HG03442 (cell line): ENCODE measurements around the gene ATP6V0A4.

Experiments
- ATAC-seq: cut with Tn5 transposase; IDR thresholded peaks from one replicate; pipeline ENCODE4 v1.9.1; 2021; ENCODE audit warnings: mild to moderate bottlenecking, moderate library complexity; ENCODE audit not compliant: unreplicated experiment

The ATP6V0A4 gene

DNA sequence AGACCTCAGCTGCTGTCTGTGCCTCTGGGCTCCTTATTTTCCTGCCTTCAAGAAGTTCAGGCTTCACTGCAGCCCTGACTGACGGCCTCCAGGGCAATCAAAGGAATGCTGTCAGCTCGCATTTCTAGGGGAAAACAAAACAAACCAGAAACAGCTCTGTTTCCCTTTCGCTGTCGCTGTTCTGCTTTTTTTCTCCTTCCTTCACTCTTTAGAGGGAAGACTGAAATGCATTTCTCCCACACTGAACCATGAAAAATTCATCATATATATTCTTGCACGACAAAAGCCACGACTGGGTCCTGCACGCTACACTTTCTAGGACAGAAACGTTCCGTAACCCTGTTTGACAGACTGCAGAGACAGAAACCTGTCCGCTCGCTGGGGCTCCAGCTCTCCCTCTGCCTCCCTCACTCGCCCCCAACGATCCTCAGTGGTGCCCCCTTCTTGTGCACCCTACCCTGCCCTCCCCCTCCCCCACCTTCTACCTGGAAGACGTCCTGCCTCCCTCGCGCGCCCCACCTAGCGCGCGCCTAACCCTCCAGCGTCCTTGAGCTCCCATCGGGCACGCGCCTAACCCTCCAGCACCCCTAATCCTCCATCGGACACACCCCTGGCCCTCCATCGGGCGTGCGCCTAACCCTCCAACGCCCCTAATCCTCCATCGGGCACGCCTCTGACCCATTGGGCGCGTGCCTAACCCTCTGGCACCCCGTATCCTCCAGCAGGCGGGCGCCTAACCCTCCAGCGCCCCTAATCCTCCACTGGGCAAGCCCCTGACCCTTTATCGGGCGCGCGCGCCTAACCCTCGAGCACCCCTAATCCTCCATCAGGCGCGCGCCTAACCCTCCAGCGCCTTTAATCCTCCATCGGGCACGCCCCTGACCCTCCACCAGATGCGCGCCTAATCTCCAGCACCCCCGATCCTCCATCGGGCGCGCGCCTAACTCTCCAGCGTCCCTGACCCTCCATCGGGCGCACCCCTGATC is 134.0 kb downstream of the ATP6V0A4 start:
- ATAC-seq = no peak

DNA sequence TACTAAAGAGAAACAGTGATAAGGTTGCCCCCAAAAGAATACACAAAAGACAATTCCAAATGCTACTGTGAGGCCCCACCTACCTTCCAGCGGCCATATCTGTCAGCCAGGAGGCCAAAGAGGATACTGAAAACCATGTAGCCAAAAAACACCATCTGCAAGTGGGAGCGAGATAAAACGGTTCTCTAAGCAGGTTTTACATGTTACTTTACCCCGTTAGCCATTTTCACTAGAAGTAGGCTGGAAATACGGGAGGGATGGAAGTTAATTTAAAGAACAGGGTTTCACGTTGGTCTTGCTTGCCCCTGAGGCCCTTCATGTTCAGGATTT is 135.0 kb downstream of the ATP6V0A4 start:
- ATAC-seq = no peak

DNA sequence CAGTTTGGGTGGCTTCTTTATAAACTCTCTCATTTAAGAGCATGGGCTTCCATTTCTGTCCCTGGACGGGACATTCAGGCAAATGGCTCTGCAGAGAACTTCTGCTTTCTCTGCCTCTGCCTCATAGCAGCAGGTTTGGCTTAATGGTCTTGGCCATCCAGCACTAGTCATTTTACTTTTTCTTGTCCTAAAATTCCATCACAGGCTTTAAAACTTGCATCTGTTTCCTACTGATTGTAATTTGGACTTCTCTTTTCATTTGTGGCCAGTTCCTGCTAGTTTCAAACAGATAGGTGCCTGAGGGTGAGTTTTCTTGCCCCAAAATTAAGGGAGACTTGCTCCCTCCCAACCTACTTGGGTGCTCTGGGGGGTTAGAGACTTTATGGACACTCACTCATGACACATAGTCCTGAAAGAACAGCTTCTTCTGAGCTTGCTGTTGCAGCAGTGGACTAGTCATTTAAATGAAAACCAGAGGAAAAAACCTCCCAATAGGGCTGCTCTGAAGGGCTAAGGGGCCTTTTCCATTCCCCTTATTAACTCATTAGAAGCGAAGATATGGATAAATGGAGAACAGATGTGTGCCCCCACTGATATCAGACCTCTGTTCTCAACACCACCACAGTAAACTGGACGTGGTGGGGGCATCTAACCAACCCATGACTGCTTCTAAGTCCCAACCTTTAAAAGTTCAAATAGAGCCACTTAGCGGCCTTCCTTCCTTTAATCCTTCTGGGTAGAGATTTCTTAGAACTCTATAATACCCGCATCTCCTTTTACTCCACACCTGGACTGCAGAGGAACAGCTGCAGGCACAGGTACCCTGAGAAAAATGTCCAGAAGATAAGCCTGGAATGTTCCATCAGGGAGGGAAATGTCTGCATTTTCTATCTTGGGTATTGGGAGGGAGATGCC is 135.7 kb downstream of the ATP6V0A4 start:
- ATAC-seq = no peak

DNA sequence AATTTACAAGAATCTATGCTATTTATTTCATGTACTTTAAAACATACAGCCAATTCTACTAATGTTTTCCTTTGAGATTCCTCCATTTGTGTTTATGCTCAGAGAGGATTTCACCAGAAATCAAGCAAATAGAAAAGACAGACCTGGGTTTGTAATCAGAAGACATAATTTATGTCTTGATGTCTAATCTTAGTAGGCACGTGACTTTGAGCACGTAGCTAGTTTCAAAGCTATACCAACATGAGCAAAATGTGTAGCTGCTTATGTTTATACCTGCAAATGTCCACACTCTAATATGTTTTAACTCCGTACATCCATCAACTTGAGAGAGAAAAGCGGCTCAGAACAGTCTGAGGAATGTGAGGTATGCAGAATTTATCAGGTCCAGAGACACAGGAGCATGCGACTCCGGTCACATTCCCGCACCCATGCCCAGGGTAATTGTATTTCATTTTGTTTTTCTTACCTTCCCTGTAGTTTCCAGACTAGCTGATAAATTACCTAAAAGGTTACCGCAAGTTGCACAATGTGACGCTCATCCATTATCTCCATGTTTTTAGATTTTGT is 136.8 kb downstream of the ATP6V0A4 start:
- ATAC-seq = no peak

DNA sequence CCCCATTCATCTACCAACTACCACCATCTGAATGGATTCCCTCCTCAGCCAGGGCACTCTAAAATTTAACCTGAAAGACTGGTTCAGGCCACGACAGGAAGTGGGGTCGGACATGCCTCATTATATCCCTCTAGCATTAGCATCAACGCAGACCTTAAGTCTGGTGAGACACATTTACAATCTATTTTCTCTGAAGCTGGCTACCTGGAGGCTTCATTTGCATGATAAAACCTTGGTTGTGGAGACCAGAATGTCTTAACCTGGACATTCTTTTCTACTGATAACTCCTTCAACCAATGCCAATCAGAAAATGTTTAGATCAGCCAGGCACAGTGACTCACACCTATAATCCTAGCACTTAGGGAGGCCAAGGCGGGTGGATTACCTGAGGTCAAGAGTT is 139.1 kb downstream of the ATP6V0A4 start:
- ATAC-seq = no peak

DNA sequence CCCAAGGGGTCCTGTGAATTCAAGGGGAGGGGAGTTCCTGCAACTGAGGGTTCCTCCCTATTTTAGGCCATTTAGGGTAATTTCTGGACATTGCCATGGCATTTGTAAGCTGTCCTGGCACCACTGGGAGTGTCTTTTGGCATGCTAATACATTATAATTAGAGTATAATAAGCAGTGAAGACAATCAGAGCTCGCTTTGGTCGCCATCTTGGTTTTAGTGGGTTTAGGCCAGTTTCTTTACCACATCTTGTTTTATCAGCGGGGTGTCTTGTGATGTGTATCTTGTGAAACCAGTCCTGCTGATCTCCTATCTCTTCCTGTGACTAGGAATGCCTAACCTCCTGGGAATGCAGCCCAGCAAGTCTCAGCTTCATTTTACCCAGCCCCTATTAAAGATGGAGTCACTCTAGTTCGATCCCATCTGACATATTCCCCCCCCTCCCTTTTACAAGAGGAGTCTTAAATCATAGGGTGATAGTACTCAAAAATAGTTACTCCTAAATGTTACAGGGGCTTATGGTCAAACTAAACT is 140.1 kb downstream of the ATP6V0A4 start:
- ATAC-seq = no peak

DNA sequence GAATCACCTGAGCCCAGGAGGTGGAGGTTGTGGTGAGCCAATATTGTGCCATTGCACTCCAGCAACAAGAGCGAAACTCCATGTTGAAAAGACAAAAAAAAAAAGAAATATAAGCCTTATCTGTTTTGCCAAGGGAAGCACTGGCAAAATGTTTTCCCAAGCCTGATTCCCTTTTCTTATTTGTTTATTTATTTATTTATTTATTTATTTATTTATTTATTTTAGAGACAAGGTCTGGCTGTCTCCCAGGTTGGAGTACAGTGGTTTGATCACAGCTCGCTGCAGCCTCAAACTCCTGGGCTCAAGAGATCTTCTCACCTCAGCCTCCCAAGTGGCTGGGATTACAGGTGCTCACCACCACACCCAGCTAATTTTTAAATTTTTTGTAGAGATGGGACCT is 141.0 kb downstream of the ATP6V0A4 start:
- no peak for ATAC-seq
